GM13977 (cell line): Measurements from ENCODE around the gene RGP1.

Source experiments
- DNase-seq: peaks from one replicate; pipeline ENCODE4 v3.0.0; 2012; ENCODE audit warnings: low spot score
- CTCF ChIP-seq: IDR thresholded peaks from 2 replicates; pipeline ENCODE4 v1.5.1; 2012; ENCODE audit warnings: mild to moderate bottlenecking, control low read depth; ENCODE audit not compliant: insufficient read depth; ENCODE audit errors: extremely low read depth, missing control alignments
- in situ Hi-C: fragments of 300-500 bp; cut with MboI; formaldehyde crosslinking; loops from one replicate; pipeline ENCODE4 v1.12.0; 2022; ENCODE audit warnings: low sequenced_read_pairs, low pct_unique_long_range_greater_than_20kb, mixed read lengths, inconsistent platforms; ENCODE audit not compliant: unreplicated experiment

Gene RGP1

DNA sequence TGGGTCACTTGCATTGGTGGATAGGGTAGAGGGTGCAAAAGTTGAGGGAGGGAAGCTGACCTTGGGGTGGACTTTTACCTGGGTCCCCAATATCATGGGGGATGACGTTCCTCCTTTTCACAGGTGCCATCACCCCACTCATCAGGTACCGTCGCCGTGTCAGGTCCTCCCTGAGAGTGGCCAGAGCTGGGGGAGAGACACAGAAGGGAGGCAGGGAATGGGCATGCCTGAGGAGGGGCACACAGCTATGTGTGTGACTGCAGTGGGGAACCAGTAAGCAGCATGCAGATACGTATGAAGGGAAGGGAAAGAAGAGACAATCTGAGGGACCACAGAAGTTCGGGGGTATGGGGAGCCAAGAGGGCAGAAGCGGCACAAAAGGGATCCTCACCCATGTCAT lies 10.2 kb upstream of the RGP1 start:
- TF ChIP-seq CTCF: no peak
- no peak for DNase-seq
- in situ Hi-C loops: no loop called here

- in situ Hi-C loops: no loop called here
- no peak for TF ChIP-seq CTCF
- no peak for DNase-seq
These were observed 8.8 kb upstream of the RGP1 start for GRCh38 chr9:35740243-35740642.

GRCh38 chr9:35741740-35742139 lies 7.3 kb upstream of the RGP1 start:
- in situ Hi-C loops: no loop called here
- DNase-seq: no peak
- no peak for TF ChIP-seq CTCF

GRCh38 chr9:35743452-35743851 lies 5.6 kb upstream of the RGP1 start:
- in situ Hi-C loops: no loop called here
- TF ChIP-seq CTCF: no peak
- DNase-seq: no peak

- TF ChIP-seq CTCF: no peak
- no peak for DNase-seq
- in situ Hi-C loops: no loop called here
These were observed 5.1 kb upstream of the RGP1 start for GRCh38 chr9:35743880-35744518.

DNA sequence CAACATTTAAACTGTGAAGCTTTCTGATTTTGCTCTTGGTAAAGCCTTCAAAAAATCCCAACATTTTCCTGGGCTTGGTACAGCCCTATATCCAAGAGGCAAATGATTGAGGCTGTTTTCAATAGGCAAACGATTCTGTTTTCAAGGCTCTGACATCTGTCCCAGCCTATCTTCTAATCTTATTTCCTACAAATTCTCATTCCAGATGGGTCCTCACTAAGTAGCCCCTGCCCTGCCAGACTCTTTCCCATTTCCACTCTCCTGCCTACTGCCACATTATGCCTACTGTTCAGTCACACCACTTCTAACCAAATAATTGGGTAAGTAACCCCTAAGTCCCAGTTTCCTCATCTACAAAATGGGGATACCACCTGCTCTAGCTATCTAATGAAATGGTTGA lies 3.5 kb upstream of the RGP1 start:
- in situ Hi-C loops: no loop called here
- TF ChIP-seq CTCF: no peak
- DNase-seq: no peak

- TF ChIP-seq CTCF: no peak
These were observed 2.5 kb upstream of the RGP1 start for GRCh38 chr9:35746583-35746982.

More at GRCh38 chr9:35746583-35746982, 2.5 kb upstream of the RGP1 start:
- DNase-seq: no peak
- in situ Hi-C loops: no loop called here
